Measurements from ENCODE around the gene TULP1.
A peak's percentile ranks its signal among the peaks of the same experiment; 100 is the strongest.

The TULP1 gene

GRCh38 chr6:35507221-35507620 is 5.5 kb downstream of the TULP1 start:
- H3K27ac ChIP-seq (ENCODE audit: low read length) = no peak overlapping the region
- H3K9me3 ChIP-seq (ENCODE audit: control insufficient read depth in 1 of 2, low read length in 2 of 2) = no peaks in the 10 kb centered on the region
- no peak overlapping the region for H3K4me3 ChIP-seq (ENCODE audit: low read depth in 1 of 2, low read length in 2 of 2)
- H3K36me3 ChIP-seq (ENCODE audit: control insufficient read depth in 1 of 2, insufficient read depth in 2 of 2, low read length in 2 of 2) = no peaks in the 10 kb centered on the region
- peaks cover 0 to 7% of the 10 kb centered on the region in 2 donors for H3K4me1 ChIP-seq (ENCODE audit: control insufficient read depth in 1 of 2, insufficient read depth in 2 of 2, low read length in 2 of 2)
- peaks cover 4% of the 10 kb centered on the region for H3K27me3 ChIP-seq (ENCODE audit: low read depth, low read length)

GRCh38 chr6:35506536-35506935 is 6.2 kb downstream of the TULP1 start:
- H3K27ac ChIP-seq (ENCODE audit: low read length) = no peak overlapping the region
- H3K27me3 ChIP-seq (ENCODE audit: low read depth, low read length) = peaks cover 4% of the 10 kb centered on the region
- no peaks in the 10 kb centered on the region for H3K36me3 ChIP-seq (ENCODE audit: control insufficient read depth in 1 of 2, insufficient read depth in 2 of 2, low read length in 2 of 2)
- no peaks in the 10 kb centered on the region for H3K9me3 ChIP-seq (ENCODE audit: control insufficient read depth in 1 of 2, low read length in 2 of 2)
- H3K4me1 ChIP-seq (ENCODE audit: control insufficient read depth in 1 of 2, insufficient read depth in 2 of 2, low read length in 2 of 2) = peaks cover 0 to 5% of the 10 kb centered on the region in 2 donors
- H3K4me3 ChIP-seq (ENCODE audit: low read depth in 1 of 2, low read length in 2 of 2) = no peak overlapping the region

- H3K36me3 ChIP-seq (ENCODE audit: control insufficient read depth in 1 of 2, insufficient read depth in 2 of 2, low read length in 2 of 2) = no peaks in the 10 kb centered on the region
- no peak overlapping the region for H3K27ac ChIP-seq (ENCODE audit: low read length)
- no peaks in the 10 kb centered on the region for H3K9me3 ChIP-seq (ENCODE audit: control insufficient read depth in 1 of 2, low read length in 2 of 2)
- H3K27me3 ChIP-seq (ENCODE audit: low read depth, low read length) = peaks cover under 1% of the 10 kb centered on the region
- H3K4me1 ChIP-seq (ENCODE audit: control insufficient read depth in 1 of 2, insufficient read depth in 2 of 2, low read length in 2 of 2) = no peaks in the 10 kb centered on the region
- H3K4me3 ChIP-seq (ENCODE audit: low read depth in 1 of 2, low read length in 2 of 2) = no peak overlapping the region
These were observed 6.7 kb downstream of the TULP1 start for GRCh38 chr6:35505999-35506412.

- H3K27ac ChIP-seq (ENCODE audit: low read length) = no peak overlapping the region
- peaks cover 0 to 2% of the 10 kb centered on the region in 2 donors for H3K4me1 ChIP-seq (ENCODE audit: control insufficient read depth in 1 of 2, insufficient read depth in 2 of 2, low read length in 2 of 2)
- H3K9me3 ChIP-seq (ENCODE audit: control insufficient read depth in 1 of 2, low read length in 2 of 2) = no peaks in the 10 kb centered on the region
- H3K4me3 ChIP-seq (ENCODE audit: low read depth in 1 of 2, low read length in 2 of 2) = no peak overlapping the region
- peaks cover 7% of the 10 kb centered on the region for H3K27me3 ChIP-seq (ENCODE audit: low read depth, low read length)
- no peaks in the 10 kb centered on the region for H3K36me3 ChIP-seq (ENCODE audit: control insufficient read depth in 1 of 2, insufficient read depth in 2 of 2, low read length in 2 of 2)
These were observed 9.2 kb downstream of the TULP1 start for GRCh38 chr6:35503534-35503933.

GRCh38 chr6:35501784-35502183 is 10.9 kb downstream of the TULP1 start:
- H3K4me1 ChIP-seq (ENCODE audit: control insufficient read depth in 1 of 2, insufficient read depth in 2 of 2, low read length in 2 of 2) = peaks cover 0 to 11% of the 10 kb centered on the region in 2 donors
- no peak overlapping the region for H3K27ac ChIP-seq (ENCODE audit: low read length)
- peaks cover 10% of the 10 kb centered on the region for H3K27me3 ChIP-seq (ENCODE audit: low read depth, low read length)
- no peaks in the 10 kb centered on the region for H3K9me3 ChIP-seq (ENCODE audit: control insufficient read depth in 1 of 2, low read length in 2 of 2)
- no peak overlapping the region for H3K4me3 ChIP-seq (ENCODE audit: low read depth in 1 of 2, low read length in 2 of 2)
- no peaks in the 10 kb centered on the region for H3K36me3 ChIP-seq (ENCODE audit: control insufficient read depth in 1 of 2, insufficient read depth in 2 of 2, low read length in 2 of 2)

GRCh38 chr6:35500782-35501181 is 11.9 kb downstream of the TULP1 start:
- no peaks in the 10 kb centered on the region for H3K9me3 ChIP-seq (ENCODE audit: control insufficient read depth in 1 of 2, low read length in 2 of 2)
- H3K4me3 ChIP-seq (ENCODE audit: low read depth in 1 of 2, low read length in 2 of 2) = no peak overlapping the region
- H3K4me1 ChIP-seq (ENCODE audit: control insufficient read depth in 1 of 2, insufficient read depth in 2 of 2, low read length in 2 of 2) = peaks cover 0 to 11% of the 10 kb centered on the region in 2 donors
- peaks cover 10% of the 10 kb centered on the region for H3K27me3 ChIP-seq (ENCODE audit: low read depth, low read length)
- no peaks in the 10 kb centered on the region for H3K36me3 ChIP-seq (ENCODE audit: control insufficient read depth in 1 of 2, insufficient read depth in 2 of 2, low read length in 2 of 2)
- no peak overlapping the region for H3K27ac ChIP-seq (ENCODE audit: low read length)

- Histone ChIP-seq H3K4me1 (ENCODE audit: control insufficient read depth in 1 of 2, insufficient read depth in 2 of 2, low read length in 2 of 2) (peaks cover 10 to 21% of the 10 kb centered on the region in 2 donors), H3K27ac (ENCODE audit: low read length) (no peak overlapping the region), H3K9me3 (ENCODE audit: control insufficient read depth in 1 of 2, low read length in 2 of 2) (no peaks in the 10 kb centered on the region), H3K4me3 (ENCODE audit: low read depth in 1 of 2, low read length in 2 of 2) (no peak overlapping the region), H3K36me3 (ENCODE audit: control insufficient read depth in 1 of 2, insufficient read depth in 2 of 2, low read length in 2 of 2) (no peaks in the 10 kb centered on the region), H3K27me3 (ENCODE audit: low read depth, low read length) (peaks cover 10% of the 10 kb centered on the region)
These were observed 13.3 kb downstream of the TULP1 start for GRCh38 chr6:35499372-35499771.

GRCh38 chr6:35498422-35499067 is 14.2 kb downstream of the TULP1 start:
- Histone ChIP-seq H3K4me3 (ENCODE audit: low read depth in 1 of 2, low read length in 2 of 2) (peak overlapping the region; percentile 44 to 68), H3K36me3 (ENCODE audit: control insufficient read depth in 1 of 2, insufficient read depth in 2 of 2, low read length in 2 of 2) (no peaks in the 10 kb centered on the region), H3K27me3 (ENCODE audit: low read depth, low read length) (peaks cover 10% of the 10 kb centered on the region), H3K9me3 (ENCODE audit: control insufficient read depth in 1 of 2, low read length in 2 of 2) (no peaks in the 10 kb centered on the region), H3K4me1 (ENCODE audit: control insufficient read depth in 1 of 2, insufficient read depth in 2 of 2, low read length in 2 of 2) (peaks cover 10 to 30% of the 10 kb centered on the region in 2 donors), H3K27ac (ENCODE audit: low read length) (no peak overlapping the region)

GRCh38 chr6:35497571-35498421 is 14.9 kb downstream of the TULP1 start:
- H3K4me3 ChIP-seq (ENCODE audit: low read depth in 1 of 2, low read length in 2 of 2) = peak overlapping the region; percentile 44 to 68
- peak overlapping the region; percentile 84 for H3K27ac ChIP-seq (ENCODE audit: low read length)
- peaks cover 17 to 35% of the 10 kb centered on the region in 2 donors for H3K4me1 ChIP-seq (ENCODE audit: control insufficient read depth in 1 of 2, insufficient read depth in 2 of 2, low read length in 2 of 2)
- peaks cover 10% of the 10 kb centered on the region for H3K27me3 ChIP-seq (ENCODE audit: low read depth, low read length)
- H3K36me3 ChIP-seq (ENCODE audit: control insufficient read depth in 1 of 2, insufficient read depth in 2 of 2, low read length in 2 of 2) = no peaks in the 10 kb centered on the region
- H3K9me3 ChIP-seq (ENCODE audit: control insufficient read depth in 1 of 2, low read length in 2 of 2) = no peaks in the 10 kb centered on the region

GRCh38 chr6:35496841-35497570 is 15.7 kb downstream of the TULP1 start, which contains the start of gene TEAD3:
TSS of gene TEAD3 (minus strand) at chr6:35497079.
- Histone ChIP-seq H3K27me3 (ENCODE audit: low read depth, low read length) (peaks cover 10% of the 10 kb centered on the region), H3K27ac (ENCODE audit: low read length) (peak within 1 kb of the TSS; percentile 93), H3K36me3 (ENCODE audit: control insufficient read depth in 1 of 2, insufficient read depth in 2 of 2, low read length in 2 of 2) (no peaks in the 10 kb centered on the region), H3K4me3 (ENCODE audit: low read depth in 1 of 2, low read length in 2 of 2) (peak within 1 kb of the TSS; percentile 68 to 73), H3K4me1 (ENCODE audit: control insufficient read depth in 1 of 2, insufficient read depth in 2 of 2, low read length in 2 of 2) (peaks cover 20 to 43% of the 10 kb centered on the region in 2 donors), H3K9me3 (ENCODE audit: control insufficient read depth in 1 of 2, low read length in 2 of 2) (no peaks in the 10 kb centered on the region)
